COLO668 (cell line): ENCODE data around the gene CTPS2.
"Not testable (repeated sequence)": the region's sequence is repeated elsewhere in the genome, so short reads cannot be mapped to it uniquely, and the experiment has no call there.

Experiments used
- DNase-seq: peaks from one replicate; lab custom pipeline; 2025; ENCODE audit not compliant: unreplicated experiment; lab: John Stamatoyannopoulos, UW

Gene CTPS2

GRCh38 chrX:16712548-16713155 lies at the start of gene CTPS2:
Gene CTPS2, minus strand, starts transcription at chrX:16712669. Its CDS starts 9,767 bp downstream, at chrX:16702902.
- DNase-seq, result peak; percentile 78

- not testable (repeated sequence) for DNase-seq
These were observed 49.0 kb upstream of the CTPS2 start for GRCh38 chrX:16761500-16761899.

DNA sequence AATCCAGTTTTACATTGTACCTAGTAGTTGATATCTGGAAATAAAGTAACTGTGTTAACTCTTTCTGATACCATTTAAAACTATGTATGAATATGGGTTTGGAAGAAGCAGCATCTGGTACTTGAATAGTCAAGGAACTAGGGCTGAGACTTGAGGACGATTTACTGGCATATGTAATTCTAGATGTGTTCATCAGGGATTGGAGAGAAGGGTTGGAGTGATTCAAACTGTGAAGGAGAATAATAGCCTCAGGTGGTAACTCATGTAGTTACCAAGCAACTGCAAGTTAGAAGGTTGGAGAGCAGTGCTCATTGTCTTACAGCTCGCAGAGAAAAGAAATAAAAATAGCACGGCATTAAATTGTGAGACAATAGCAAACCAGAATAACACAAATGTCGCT lies 44.3 kb upstream of the CTPS2 start:
- DNase-seq, result no peak

DNA sequence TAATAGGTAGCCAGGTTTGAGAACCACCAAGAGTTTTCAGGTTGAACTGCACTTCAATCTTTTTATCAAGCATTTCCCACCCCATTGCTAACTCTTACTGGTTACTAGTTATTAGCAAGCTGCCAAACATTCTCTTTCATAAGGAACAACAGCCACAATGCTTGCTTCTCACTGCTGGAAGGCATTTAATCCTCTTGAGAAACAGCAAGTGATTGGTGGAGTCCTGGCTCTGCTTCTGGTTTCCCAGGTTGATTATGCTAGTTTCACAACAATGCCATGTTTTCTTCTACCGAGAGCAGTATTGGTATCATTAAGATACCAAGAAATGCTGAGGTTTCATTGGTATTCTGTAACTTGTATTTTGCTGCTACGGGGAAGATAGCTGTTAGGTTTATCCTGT lies 41.5 kb upstream of the CTPS2 start:
- no peak for DNase-seq

DNA sequence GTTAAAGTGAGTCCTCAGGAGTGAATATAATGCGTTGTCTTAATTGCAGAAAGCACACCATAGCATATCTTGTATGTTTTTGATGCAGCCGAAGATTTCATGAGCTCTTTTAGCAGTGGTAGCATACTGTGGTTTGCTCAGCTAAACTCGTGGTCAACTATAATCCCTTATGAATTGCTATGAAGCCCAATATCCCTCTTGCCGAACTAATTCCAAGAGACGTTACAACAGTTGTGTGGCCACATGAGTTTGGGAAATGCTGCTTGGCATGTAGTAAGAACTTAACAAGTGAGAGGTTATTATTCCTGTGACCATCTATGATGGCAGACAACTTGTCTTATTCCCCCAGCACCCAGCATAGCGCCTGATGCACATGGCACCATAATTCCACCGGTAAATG lies 37.7 kb upstream of the CTPS2 start:
- no peak for DNase-seq

- no peak for DNase-seq
These were observed 36.0 kb upstream of the CTPS2 start for GRCh38 chrX:16748425-16748824.

GRCh38 chrX:16745659-16746058 lies 33.2 kb upstream of the CTPS2 start:
- no peak for DNase-seq

DNA sequence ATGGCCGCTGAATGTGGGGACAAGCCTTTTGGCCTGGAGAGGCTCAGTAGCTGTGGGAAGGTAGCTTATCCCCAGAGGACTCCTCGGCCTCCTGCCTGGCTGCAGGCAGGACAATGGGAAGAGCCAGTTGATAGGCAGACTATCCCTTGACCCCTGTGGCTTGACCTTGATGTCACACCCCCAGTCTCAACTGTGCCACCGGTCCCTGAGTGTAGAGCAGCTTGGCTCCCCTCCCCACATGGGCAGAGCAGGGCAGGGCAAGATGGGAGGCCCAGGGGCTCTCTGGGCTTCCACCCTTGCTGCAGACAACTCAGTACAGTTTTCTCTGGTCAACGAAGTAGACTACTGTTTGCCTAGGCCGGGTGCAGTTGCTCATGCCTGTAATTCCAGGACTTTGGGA lies 32.6 kb upstream of the CTPS2 start:
- no peak for DNase-seq

DNA sequence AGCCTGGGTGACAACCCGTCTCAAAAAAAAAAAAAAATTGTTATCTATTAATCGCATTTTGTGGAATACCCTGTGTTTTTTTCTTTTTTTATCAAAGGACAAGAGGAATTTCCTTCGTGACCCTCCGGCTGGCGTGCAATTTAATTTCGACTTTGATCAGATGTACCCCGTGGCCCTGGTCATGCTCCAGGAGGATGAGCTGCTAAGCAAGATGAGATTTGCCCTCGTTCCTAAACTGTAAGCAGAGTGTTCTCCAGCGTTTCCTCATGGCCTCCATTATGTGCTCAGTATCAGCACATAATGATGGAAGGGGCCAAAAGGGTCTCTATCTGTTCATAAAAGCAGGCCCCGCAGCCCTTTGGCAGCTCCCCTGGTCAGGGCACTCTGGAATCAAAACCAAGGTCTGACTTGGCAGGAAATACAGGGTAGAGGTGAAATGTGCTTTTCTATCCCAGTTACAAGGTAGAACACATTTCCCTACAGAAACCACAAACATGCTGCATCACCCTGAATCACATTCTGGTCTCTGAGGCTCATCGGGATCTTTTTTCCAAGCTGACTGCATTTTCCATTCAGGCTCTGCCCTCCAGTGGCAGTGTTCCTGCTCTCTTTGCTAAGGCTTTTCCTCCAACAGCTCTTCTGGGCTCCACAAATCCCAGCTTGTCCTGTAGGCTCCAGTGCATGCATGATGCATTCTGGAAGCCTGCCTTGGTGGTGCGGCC lies 31.3 kb upstream of the CTPS2 start:
- no peak for DNase-seq

- no peak for DNase-seq
These were observed 27.1 kb upstream of the CTPS2 start for GRCh38 chrX:16739574-16739973.

- DNase-seq, result no peak
These were observed 24.6 kb upstream of the CTPS2 start for GRCh38 chrX:16737024-16737423.

- no peak for DNase-seq
These were observed 20.5 kb upstream of the CTPS2 start for GRCh38 chrX:16733013-16733412.

DNA sequence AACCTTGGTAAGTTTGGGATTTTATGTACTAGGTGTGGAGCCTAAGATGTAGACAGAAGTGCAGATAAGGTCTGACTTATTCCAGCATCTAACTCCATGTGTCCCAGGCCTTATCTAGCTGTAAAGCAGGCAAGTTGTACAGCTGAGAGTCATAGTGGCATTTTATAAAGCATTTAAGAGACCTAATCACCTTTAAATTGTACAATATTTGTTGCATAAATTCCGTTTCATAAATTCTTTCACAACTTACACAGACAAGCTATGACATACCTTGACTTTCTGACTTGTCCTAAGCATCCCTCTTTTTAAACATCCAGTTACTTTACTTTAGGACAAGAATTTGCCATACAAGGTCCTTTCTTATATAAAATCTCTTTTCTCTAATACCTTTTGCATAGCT lies 18.0 kb upstream of the CTPS2 start:
- no peak for DNase-seq

- no peak for DNase-seq
These were observed 15.2 kb upstream of the CTPS2 start for GRCh38 chrX:16727637-16728036.

- not testable (repeated sequence) for DNase-seq
These were observed 14.0 kb upstream of the CTPS2 start for GRCh38 chrX:16726347-16726988.

- no peak for DNase-seq
These were observed 12.6 kb upstream of the CTPS2 start for GRCh38 chrX:16725072-16725471.

- DNase-seq, result no peak
These were observed 10.0 kb upstream of the CTPS2 start for GRCh38 chrX:16722481-16722880.

DNA sequence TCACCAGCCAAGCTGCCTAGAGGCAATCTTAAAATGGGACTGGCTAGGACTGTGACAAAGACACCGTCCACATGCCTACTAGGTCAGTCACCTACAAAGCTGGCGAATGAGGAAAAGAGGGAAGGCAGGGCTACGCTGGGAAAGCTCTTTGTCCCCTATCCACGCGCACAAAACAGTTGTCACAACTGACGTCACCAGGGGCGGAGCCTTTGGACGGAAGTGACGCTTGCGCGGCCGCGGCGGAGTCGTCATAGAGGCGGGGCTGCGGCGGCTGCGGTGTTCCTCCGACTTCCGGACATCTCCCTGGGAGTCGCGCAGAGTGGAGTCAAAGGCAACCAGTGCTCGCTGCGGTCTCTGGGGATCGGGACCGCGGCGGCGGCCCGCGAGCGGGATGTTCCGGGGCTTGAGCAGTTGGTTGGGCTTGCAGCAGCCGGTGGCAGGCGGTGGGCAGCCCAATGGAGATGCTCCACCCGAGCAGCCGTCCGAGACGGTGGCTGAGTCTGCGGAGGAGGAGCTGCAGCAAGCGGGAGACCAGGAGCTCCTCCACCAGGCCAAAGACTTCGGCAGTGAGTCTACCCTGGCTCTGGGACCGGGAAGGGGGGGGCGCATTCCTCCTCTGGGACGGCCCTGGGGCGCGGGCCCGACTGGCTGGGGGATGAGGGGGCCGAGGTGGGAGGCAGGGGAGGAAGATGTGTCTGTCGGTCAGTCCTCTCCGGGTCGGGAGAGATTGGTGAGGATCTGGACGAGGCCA lies 7.0 kb upstream of the CTPS2 start, which contains the start of gene SYAP1:
TSS of gene SYAP1 (plus strand) at position 279 of the 751 bp plus-strand sequence. CDS start at position 392, 113 bp downstream.
- DNase-seq, result peak; percentile 96

DNA sequence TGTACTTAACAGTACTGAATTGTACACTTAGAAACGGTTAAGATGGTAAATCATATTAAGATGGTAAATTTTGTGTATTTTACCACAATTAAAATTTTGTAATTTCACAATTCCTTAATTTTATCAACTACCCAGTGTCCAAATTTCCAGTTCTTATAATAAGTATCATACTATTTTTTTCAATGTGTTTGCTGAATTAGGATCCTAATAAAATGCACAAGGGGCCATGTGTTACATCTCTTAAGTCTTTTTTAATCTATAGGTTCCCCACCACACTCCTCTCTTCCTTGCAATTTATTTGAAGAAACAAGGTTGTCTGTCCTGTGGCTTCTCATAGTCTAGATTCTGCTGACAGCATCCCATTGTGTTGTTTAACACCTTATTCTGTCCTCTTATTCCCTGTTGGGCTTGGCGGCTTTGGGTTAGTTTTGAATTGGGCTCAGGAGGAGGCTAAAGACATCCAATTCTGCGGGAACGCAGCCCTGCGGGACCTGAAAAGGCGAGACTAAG lies 6.4 kb upstream of the CTPS2 start:
- DNase-seq, result no peak

DNA sequence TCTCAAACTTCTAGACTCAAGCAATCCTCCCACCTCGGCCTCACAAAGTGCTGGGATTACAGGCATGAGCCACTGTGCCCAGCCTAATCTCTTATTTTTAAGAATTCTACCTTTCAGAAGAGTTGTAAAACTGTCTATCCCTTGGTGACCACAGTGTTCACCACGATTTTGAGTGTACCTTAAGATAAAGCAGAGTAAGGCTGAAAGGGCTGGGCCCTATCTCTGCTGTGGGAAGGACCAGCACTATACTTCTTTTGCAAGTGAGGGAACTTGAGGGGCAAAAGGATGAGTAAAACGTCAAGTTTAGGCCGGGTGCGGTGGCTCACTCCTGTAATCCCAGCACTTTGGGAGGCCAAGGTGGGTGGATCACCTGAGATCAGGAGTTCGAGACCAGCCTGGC lies 4.0 kb upstream of the CTPS2 start:
- DNase-seq, result not testable (repeated sequence)

- not testable (repeated sequence) for DNase-seq
These were observed 3.2 kb upstream of the CTPS2 start for GRCh38 chrX:16715638-16716037.
